GM19324 (cell line): Measurements from ENCODE around the gene SNAP23.
A peak's percentile ranks its signal among the peaks of the same experiment; 100 is the strongest.

ENCODE experiments used
- ATAC-seq: cut with Tn5 transposase; IDR thresholded peaks from one replicate; pipeline ENCODE4 v1.9.1; 2021; ENCODE audit warnings: mild to moderate bottlenecking, moderate library complexity; ENCODE audit not compliant: unreplicated experiment, low FRiP score

Gene SNAP23

DNA sequence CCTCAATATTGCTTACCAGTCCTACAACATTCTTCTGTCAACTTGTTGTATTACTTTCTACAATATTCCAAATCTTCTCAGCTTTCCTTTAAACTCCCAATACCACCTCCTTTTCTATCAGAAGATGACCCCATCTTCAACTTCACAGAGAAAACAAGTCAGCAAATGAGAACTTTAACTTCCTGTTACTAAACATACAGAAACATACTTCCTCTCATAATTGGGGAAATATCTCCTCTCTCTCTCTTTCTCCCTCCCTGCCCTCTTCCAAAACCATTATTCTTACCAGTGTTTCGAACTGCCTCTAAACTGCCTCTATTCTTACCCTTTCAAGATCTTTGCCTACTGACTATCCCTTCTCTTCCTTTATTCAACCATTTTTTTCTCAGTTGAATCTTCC is 1.8 kb upstream of the SNAP23 start:
- ATAC-seq: no peak

DNA sequence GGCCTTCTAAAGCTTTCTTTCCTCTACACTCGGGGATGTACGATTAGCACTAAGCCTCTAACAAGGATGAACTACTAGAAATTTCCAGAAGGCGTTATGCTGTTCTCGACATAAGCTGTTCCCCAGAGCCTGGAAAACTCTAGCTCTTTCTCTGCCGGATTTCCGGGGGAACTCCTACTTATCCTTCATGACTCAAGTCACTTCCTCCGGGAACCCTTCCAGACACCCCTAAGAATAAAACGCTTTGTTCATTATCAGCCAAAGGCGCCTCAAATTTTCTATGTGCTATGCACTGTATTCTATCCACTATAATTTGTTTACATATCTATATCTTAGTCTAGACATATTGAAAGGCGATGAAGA is 455 bp upstream of the SNAP23 start:
- ATAC-seq: no peak

DNA sequence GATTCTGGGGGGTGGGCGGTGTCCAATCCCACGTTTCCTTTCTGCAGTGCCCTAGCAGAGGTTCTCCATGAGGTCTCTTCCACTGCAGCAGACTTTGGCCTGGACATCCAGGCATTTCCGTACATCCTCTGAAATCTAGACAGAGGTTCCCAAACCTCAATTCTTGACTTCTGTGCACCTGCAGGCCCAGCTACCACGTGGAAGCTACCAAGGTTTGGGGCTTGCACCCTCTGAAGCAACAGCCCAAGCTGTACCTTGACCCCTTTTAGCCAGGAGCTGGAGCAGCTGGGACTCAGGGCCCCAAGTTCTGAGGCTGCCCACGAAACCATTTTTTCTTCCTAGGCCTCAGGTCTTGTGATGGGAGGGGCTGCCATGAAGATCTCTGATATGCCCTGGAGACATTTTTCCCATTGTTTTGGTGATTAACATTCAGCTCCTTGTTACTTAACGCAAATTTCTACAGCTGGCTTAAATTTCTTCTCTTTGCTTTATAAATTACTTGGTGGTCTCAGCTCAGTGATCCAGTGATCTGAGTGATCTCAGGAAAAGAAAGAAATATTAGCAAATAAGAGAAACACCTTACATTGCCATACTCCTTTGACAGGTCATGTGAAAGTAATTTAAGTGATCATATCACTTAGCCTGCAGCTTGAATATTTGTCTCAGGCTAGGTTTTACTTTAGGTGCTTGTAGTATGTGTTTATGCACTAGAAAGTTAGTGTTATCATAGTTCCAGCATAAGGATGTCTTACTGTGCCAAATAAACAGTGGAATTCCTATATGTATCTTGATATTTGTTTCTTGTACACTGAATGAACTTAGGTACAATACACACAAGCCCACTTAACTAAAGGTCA is 3.0 kb downstream of the SNAP23 start:
- no peak for ATAC-seq

DNA sequence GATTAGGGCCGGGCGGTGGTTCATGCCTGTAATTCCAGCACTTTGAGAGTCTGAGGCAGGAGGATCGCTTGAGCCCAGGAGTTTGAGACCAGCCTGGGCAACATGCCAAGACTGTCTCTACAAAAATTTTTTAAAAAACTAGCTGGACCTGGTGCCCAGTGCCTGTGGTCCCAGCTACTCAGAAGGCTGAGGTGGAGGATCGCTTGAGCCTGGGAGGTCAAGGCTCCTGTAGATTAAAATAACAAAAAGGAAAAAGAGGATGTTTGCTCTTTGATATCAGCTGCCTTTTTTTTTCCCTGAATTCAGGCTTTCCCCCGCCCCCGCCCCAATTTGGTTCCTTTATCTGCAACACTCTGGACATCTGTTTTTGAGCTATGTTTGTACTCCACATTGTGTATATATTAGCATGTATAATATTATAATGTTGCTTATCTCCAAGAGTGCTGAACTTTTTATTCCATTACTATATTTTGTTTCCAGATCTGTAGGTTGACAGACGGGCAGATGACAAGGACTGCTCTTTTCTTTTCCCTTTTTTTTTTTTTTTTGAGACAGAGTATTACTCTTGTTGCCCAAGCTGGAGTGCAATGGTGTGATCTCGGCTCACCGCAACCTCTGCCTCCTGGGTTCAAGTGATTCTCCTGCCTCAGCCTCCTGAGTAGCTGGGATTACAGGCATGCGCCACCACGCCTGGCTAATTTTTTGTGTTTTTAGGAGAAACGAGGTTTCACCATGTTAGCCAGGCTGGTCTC is 4.6 kb downstream of the SNAP23 start:
- no peak for ATAC-seq

DNA sequence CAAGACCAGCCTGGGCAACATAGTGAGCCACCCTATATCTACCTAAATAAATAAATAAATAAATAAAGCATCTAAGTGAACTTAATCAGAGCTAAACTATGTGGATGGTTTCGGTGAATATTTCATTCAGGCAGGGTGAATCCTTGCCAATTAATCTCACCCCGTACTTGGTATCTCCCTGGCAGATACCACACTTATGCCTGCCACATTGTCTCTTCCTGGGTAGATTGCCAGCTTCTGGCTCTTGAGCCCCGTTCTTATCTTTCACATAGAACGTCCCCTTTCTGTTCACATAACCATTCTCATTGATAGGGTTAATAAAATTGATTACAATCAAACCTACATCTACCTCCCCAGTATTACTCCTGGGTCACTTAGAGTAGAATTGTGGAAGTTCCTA is 7.0 kb downstream of the SNAP23 start:
- no peak for ATAC-seq

DNA sequence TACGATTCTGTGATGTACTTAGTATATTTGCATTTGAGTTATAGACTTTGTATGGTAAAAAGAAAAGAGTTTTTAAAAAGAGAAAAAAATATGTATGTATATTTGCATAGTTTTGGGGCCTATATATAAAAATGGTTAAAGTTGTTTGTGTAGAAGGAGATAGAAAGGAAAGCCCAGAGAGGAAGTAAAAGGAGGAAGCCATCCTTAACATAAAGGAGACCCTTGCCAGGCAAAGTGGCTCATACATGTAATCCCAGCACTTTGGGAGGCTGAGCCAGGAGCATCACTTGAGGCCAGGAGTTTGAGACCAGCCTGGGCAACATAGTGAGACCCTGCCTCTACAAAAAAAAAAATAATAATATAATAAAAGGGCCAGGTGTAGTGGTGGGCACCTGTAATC is 8.4 kb downstream of the SNAP23 start:
- ATAC-seq: no peak

DNA sequence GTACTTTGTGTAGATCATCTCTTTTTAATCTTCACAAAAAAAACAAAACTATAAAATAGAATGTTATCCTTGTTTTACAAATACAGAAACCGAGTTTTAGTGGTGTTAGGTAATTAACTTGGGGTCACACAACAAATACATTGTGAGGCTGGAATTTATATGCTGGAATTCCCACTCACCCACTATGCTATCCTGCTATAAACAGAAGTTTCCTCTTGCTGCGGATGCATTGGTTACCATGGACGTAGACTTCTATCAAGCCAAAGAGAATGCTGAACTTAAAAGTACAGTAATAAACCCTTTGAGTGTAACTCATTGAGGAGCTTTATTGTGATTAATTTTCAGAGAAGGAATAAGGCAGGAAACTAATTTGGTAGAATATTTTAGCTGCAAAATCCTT is 9.2 kb downstream of the SNAP23 start:
- no peak for ATAC-seq

DNA sequence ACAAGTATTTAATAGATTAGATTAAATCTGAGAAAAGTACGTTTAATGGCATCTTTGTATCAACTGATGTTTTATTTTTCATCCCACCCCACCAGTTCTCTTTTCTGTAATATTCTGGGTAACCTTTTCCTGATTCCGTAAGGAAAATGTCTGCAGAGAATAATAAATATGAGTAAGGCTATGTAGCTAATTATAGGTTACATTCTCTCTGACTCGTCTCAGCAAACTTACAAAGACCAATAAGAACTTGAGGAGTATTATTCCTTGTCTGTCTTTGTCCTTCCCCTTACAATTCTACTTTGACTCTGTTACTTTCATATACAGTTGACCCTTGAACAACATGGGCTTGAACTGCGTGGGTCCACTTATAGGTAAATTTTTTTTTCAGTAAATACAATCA is 12.1 kb downstream of the SNAP23 start:
- ATAC-seq: no peak

DNA sequence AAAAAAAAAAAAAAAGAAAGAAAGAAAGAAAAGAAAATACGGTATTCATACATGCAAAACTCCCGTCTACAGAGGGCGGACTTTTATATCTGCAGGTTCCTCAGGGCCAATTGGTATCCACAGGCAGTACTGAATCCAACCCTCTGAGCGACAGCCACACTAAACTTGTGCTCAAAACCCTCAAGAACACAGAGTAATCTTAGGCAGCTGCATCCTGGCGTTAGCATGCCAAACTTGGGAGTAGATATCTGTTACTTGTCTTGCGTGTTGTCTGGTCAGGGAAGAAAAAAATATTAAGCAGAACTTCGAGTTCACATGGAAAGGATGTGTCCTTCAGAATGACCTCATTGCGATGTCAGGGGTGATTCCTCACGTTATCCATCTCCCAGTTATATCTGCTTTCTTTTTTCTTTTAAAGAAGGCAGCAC is 12.8 kb downstream of the SNAP23 start:
- ATAC-seq: no peak

DNA sequence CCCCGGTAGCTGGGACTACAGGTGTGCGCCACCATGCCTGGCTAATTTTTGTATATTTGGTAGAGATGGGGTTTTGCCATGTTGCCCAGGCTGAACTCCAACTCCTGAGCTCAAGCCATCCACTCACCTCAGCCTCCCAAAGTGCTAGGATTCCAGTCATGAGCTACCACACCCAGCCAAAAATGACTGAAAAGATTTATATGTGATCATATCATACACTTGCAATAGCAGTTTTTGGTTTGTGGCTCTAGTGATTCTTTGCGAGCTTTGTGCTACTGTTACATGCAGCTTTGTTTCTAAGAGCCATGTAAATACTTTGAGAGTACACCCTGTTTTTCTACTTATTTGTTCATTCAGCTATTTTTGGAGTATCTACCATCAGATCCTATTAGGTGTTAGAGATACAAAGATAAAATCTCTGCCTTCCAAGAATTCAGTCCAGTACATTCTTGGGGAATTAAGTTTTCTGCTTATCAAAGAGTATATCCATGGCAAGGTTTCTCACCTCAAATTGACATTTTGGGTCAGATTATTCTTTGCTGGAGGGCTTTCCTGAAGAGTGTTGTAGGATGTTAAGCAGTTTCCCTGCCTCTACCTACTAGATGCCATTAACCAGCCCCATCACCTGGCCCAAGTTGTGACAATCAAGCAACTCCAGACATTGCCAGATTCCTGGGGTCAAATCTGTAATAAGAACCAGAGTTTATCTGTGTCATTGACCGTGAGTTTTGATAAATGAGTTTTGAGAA is 15.0 kb downstream of the SNAP23 start:
- no peak for ATAC-seq

DNA sequence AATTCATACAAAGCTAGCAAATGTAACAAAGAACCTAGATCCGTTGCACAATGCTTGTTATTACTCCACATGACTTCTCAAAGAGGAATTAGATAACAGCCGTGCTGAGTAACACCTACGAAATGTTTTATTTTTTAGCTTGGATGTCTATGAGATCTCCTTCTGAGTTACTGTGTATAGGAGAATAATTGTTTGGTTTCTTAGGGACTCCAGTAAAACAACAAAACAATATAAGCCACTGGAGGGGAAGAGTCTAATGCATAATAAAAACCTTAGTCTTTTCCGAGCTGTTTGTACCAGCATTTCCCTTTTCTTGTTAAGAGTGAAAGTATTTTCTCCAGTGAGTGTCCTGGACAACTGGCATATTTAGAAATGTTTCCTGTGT is 15.6 kb downstream of the SNAP23 start:
- no peak for ATAC-seq

DNA sequence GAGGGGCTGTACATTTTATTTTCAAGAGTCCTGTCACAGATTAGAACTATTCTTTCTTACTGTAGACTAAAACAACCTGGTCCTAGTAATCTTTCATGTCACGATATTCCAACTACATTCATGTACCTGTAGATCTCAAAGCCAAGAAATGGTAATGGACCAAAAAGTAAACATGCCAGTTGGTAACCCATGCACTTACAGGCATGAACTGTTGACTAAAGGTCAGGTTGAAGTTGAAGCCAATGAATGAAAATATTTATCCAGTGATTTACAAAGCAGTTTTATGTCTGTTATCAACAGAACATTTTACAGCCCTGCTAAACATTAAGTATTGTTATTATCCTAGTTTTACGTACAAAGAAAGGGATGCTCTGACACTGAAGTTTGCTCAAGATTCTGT is 27.9 kb downstream of the SNAP23 start:
- no peak for ATAC-seq

DNA sequence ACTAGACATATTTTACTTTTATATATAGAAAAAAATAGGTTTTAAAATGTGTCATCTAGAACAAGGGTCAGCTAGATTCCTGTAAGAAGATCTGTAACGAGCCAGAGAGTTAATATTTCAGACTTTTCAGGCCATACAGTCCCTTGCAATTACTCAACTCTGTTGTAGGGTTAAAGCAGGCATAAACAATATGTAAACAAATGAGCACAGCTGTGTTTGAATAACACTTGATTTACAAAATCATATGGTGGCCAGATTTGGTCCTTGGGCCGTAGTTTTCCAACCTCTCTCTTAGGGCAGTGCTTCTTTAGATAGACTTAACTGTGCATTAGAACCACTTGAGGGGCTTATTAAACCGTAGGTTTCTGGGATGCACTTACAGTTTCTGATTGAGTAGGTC is 33.5 kb downstream of the SNAP23 start:
- no peak for ATAC-seq

DNA sequence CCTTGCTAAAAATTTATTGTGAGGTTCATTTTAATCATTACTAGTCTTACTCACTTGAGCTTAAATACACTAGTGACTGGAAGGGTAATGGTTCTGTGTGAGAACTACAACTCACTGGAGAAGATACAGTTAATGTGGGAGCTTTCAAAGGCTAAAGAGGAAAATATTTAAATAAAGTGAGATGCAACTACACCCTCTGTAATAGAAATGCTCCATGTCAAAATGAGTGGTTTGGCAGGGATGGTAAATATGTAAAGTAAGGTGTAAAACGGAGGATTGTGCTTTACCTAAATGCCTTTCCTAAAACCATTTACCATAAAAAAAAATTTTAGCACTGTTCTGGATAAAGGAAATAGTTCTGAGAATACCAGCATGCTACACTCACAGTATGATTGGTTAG is 37.8 kb downstream of the SNAP23 start:
- ATAC-seq: no peak

DNA sequence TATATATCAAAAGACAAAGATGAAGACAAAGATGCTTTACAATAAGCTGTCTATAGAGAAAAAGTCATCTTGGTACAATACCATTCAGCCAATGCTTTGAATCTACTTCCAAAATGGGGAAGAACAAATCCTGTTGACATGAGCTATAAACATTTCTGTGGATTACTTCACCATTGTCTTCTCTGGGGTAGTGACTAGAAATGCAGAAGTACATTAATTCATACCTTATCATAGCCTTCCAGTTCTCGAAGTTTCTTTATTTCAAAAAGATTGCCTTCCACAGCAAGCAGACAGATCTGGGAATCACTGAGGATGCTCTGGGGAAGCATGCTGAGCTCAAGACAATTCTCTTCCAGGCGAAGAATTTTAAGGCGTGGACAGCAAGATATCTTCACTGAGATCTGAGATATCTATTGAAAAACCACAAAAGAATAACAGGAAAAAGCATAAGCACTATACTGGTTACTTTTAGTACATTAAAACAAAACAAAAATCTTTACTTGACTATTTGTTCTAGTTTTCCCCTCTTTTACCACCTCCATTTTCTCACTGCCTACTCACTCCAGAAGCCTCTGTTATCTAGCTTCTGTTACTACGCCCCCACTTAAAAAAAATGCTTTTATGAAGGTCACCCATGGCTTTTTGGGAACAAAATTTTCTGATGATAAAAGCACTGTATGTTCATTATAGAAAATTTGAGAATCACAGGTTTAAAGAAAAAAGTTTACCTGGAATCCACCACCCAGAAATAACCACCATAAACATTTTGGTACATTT is 49.6 kb downstream of the SNAP23 start:
- ATAC-seq: no peak

DNA sequence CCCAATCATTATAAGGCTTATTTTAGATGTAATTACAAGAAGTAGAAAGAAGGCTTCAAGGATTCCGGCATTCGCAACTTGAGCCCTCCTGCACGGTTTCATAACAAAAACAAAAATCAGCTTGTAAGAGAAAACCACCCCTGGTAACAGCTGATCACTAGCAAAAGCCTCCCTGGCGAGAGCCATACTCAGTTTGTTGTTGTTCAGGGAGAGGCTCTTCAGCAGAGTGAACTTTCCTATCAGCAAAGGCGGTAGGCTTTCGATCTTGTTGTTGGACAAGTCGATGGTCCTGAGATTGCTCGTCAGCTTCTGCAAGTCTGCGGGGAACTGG is 52.4 kb downstream of the SNAP23 start:
- no peak for ATAC-seq

DNA sequence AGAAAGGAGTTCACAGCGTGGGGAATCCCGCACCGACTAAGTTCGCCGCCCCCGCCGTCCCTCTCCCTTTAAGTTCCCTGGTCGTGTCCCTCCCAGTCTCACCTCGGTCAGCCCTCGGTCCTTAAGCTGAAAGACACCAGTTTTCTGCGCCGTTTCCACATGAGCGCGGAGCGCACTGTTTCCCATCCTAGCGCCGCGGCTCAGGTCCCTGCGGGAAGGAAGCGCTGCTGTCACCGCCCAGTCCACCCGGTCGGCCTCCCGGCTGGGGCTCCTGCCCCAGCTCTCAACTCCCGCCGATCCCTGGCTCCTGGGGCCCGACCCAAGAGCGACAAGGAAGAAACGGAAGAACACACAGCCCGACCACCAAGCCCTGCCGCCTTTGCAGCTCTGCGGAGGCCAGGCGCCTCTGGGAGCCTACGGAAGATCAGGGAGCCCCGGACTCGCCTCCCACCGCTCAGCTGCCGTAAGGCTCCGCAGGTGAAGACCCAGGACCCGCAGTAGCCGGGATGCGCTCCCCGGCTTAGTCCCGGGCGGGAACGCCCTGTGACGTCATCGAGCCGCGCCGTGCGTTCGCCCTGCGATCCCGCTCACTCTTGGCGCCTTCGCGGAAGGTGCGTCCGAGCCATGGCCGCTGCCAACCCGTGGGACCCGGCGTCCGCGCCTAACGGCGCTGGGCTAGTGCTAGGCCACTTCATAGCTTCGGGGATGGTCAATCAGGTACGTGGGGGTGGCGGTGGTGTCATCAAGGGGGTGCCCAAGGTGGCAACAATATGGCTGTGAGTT is 53.0 kb downstream of the SNAP23 start, which contains the start of the genes HAUS2 and LRRC57:
TSS of gene HAUS2 (plus strand) at position 590 of the 783 bp plus-strand sequence. CDS start at position 625, 35 bp downstream.
TSS of gene LRRC57 (minus strand) at position 545 of the 783 bp plus-strand sequence. CDS start at position 186, 359 bp downstream.
- ATAC-seq: peak; percentile 87

DNA sequence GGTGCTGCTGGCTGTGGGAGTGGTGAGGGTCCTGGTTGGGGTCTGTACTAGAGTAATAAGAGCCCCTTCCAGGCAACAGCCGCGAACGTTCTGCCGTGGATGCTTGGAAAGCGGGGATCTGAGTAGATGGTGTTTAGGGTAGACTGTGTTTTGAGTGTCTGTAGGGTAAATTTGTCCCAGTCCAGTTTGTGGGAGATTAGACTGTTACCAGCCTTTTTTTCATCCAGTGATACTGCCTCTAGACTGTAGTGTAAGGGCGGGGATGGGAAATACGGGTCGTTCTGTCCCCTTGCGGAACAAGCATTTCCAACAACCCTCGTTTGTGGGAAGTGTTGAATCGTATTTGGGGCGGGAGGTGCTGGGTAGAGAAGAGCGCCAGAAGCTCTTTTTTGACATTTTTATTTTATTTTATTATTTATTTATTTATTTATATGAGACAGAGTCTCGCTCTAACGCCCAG is 53.6 kb downstream of the SNAP23 start:
- ATAC-seq: no peak

DNA sequence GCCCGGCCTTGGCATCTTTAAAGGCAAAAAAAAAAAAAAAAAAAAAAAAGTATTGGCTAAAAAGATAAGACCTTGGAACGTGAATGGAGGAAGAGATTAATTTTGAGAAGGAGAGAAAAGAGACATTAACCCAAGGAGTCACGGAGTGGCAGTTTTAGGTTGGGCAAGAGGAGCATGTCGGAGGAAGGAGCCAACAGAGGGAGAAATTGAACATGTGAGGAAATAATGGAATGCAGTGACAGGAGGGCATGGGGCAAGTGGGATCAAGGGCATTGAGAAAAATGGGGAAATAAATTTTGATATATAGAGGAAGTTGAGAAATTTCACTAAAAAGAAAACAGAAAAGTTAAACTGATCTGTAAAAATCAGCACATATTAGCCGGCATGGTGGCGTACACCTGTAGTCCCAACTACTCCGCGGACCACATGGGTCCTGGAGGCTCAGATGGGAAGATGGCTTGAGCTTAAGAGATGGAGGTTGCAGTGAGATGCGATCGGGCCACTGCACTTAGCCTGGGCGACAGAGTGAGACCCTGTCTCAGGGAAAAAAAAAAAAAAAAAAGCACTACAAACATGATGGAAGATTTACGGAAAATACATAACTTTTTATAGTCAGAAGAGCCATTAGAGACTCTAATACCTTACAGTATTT is 54.4 kb downstream of the SNAP23 start:
- no peak for ATAC-seq
